Left renal pelvis (tissue), 4 donors: ENCODE data around the gene INPP5D. TPM values are rescaled to one million over a fixed set of nuclear protein-coding genes. Genes with fewer than 3 reads are reported as not detected.
"Not testable (repeated sequence)": the region's sequence is repeated elsewhere in the genome, so short reads cannot be mapped to it uniquely, and the experiment has no call there.

ENCODE experiments used
- DNase-seq, 4 donors: peaks; one replicate each; pipeline ENCODE4 v3.0.0-alpha.2; 2013; ENCODE audit warnings: low read depth in 4 of 4, low spot score in 3 of 4
- polyA plus RNA-seq, 4 donors: library from polyadenylated mRNA; unstranded; fragments of 120-200 nt; gene quantifications; one replicate each; pipeline ENCODE4 v1.2.1, GENCODE V29; 2013; ENCODE audit not compliant: insufficient read length in 4 of 4

INPP5D gene
- polyA plus RNA-seq, 4 donors = 6.0 to 7.8 (median 7.0) TPM

DNA sequence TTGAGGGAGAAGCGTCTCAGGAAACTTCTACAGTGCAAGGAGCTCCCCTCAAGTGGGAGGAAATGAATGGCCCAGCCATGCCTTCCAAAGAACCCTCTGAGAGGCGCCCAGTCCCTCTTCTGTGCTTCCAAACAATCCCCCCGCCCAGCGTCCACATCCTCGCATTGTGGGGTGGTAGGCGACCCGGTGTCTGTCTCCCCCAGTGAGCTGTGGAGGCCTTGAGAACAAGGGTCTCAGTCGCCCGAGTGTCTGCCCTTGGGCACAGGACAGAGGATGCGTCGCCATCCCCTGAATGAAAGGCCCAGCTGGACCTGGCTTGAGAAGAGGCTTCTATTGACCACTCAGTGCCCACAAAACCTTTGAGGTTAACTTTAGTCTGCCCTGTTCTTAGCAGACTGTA, 29.7 kb downstream of the INPP5D start:
- DNase-seq = no peak

DNA sequence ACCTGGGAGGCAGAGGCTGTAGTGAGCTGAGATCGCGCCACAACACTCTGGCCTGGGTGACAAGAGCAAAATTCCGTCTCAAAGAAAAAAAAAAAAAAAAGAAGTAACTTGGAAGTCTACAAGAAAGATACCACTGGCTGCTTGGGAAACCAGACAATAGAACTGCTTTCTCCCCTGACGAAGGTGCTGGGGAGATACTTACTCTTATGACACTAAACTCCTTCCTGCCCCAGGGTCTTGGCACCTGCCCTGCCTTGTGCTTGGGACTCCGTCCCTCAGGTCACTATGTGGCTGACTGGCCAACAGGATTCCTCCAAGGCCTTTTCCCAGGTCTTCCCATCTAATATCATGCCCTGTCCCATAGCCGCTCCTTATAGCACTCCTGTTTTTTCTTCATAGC, 30.7 kb downstream of the INPP5D start:
- no peak for DNase-seq

DNA sequence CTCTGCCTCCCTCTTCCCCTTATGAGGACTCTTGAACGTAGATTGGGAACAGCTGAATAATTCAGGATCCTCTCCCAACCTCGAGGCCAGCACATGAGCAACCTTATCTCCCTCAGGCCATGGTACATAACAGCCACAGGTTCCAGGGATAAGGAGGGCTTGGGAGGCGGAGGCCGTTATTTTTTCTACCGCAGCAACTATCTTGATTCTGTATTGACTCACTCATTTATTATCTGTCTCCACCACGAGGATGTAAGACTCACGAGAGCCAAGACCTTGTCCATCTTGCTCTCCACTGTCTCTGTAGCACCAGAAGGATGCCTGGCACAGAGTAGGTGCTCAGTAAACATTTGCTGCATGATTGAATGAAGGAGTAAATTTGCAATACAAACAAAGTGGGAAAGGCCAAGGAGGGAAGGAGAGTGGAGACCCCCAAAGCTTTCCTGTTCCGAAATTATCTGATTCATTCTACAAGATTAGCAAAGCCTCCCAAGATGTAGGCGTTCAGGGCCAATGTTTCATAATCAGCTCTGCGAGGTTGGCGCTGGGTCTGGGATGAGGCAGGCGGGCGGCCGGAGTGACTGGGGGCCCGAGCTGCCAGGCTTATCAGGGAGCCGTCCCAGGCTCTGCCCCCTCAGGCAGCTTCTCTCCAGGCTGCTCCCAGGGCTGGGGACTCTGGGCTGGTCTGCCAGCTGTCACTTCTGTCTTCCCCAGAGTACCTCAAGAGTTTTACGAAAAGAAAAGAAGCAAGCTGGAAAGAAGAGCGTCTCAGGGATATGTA, 31.6 kb downstream of the INPP5D start:
- DNase-seq = no peak

DNA sequence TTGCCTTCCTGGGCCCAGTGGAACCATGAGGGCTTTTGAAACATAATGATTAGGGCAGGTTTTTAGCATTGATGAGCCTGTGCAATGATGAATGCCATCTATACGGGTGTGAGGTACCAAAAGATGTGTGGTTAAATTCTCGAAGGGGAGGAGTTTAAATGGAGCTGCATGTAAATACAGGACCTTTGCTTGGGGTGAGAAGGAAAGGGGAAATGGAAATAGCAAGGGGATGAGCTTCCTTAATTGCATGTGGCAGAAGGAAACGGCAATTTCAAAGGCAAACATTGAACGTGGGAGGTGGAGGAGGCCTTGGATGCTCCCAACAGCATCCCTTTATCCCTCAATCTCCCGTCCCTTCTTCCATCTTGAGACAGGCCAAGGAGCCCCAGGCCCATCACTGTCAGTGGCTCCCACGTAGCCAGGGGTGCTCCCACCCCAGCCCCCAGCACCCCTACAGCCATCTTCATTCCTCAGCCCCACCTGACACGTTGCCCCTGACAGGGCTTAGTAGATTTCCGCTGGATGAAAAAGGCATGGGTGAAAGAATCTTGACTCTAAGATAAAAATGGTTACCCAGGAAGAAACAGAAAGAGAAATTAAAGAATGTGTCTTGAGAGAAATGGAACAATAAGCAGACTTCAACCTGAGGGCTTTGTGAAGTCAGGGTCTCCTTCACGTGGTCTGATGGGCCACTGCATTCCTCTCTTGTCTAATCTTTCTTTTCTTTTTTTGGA, 32.5 kb downstream of the INPP5D start:
- DNase-seq = no peak

DNA sequence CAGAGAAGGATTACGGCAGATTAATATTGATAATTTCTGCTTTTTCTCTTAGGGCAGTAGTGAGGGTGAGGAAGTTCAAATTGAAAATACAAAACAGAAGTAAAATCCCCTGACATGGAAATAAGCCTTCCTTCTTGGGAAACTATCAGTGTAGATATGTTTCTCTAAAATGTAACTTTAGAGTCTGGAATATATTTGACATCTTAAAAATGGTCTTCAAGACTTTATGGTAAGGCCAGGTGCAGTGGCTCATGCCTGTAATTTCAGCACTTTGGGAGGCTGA, 33.0 kb downstream of the INPP5D start:
- DNase-seq = no peak

DNA sequence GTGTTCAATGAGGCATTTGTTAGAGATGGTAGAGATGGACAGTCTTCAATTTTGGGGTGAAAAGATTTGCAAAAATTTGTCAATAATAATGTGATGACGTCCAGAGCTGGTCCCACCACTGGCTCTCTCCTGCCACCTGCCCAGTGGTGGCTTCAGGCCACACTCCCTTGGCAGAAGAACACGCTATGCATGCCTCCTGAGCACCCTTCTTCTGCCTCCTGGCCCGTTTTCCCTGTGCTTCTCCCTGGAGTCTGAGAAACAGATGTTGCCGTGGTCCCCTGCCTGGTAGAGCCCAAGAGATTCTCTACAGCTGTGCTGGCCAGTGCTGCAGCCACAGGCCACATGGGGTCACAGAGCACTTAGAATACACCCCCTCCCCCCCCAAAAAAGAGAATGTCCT, 33.6 kb downstream of the INPP5D start:
- DNase-seq = no peak

DNA sequence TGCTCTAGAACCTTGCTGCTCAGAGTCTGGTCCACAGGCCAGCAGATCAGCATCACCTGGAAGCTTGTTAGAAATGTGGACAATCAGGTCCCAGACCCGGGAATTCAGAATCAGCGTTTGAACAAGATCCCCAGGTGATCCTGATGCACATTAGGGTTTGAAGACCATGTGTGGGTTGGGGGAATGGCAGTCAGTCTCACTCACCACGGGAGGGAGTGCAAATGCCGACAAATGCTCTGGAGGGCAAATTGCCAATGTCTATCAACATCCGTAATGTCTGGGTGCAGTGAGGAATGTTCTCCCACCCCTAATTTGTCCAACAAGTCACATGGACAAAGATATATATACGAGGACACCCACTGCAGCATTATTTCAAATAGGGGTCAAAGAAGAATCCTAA, 34.5 kb downstream of the INPP5D start:
- no peak for DNase-seq

DNA sequence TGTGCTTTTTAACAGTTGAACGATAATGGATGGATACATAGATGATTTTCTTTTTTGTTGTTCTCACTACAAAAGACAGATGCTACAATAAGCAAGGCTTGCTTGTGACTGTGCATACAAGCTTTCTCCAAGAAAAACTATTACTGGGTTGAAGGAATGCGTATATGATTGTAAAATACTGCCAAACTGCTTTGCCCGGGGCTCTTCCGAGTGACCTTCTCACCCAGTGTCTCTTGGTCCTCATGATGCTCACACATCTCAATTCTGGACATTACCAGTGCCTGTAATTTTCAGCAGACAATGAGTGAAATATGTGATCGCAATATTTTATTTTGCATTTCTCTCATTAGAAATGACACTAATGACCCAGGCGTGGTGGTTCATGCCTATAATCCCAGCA, 35.9 kb downstream of the INPP5D start:
- DNase-seq = no peak

DNA sequence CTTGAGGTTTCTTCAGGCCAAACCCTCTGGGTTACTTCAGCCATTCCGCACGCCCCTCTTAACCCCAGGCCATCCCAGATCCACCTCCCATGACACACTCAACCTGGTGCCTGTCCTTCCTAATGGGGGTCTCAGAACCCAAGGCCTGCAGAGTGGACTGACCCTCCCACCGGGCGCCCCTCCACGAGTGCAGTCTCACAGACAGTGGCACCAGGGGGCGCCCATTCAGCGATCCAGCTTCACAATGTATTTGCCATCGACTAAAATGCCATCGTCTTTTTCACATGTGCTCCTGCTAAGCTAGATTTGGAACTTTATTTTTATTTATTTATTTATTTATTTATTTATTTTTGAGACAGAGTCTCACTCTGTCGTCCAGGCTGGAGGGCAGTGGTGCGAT, 38.5 kb downstream of the INPP5D start:
- DNase-seq = no peak

DNA sequence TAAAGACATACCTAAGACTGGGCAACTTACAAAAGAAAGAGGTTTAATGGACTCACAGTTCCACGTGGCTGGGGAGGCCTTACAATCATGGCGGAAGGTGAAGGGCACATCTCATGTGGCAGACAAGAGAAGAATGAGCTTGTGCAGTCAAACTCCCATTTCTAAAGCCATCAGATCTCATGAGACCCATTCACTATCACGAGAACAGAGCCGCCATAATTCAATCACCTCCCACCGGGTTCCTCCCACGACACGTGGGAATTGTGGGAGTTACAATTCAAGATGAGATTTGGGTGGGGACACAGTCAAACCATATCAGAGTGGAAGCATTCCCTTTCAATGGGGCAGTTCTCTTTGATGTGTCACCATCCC, 39.7 kb downstream of the INPP5D start:
- DNase-seq = not testable (repeated sequence)

DNA sequence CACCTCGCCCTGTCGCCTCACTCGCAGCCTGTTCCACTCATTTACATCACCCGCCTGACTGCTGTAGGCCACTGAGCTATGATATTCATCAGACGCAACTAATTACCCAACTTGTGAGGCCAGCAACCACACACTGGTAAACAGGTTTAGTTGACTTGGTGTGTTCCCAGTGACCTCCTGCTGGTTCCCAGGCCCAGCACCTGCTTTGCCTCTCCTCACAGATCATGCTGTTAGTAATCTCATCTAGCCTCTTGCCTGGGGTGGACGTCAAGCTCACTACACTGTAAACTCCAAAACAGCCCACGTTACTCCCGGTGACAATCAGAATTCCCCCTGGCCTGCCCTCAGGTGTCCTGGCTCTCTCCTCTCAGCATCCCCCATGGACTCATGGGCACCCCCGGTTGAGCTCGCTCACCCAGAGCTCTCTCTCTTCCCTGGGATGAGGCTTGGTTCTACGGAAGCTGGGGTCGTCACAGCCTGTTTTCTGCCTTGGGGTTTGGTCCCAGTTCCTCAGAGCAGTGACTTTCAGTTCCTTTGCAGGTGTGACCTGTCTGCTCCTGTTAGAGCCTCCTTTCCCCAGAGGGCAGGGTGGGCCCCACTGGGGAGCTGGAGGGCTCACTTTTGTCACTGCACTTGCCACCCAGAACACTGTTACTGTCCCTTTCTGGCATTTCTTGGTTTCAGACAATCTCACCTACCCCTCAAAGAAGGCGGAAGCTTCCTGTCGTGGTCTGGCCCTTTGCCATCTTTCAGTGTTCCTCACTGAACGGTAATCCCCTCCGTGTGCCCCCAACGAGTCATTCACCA, 40.3 kb downstream of the INPP5D start:
- no peak for DNase-seq

DNA sequence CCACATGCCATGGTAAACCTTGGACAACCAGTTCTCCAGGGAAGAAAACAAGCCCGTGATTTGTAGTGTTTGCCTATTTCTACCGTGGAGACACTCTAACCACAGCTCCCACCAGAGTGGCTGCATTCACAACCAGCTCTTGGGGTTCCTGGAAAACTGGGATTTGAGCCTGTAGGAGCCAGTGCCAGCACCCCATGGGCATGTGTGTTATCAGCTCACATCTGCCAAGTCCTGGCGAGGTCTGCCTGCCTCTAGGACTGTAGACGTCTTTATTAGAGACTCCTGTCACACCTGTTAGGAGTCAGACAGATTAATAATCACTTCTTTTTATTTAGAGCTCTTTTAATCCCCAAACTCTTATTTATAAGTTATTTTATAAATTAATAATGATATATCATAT, 41.0 kb downstream of the INPP5D start:
- DNase-seq = no peak

DNA sequence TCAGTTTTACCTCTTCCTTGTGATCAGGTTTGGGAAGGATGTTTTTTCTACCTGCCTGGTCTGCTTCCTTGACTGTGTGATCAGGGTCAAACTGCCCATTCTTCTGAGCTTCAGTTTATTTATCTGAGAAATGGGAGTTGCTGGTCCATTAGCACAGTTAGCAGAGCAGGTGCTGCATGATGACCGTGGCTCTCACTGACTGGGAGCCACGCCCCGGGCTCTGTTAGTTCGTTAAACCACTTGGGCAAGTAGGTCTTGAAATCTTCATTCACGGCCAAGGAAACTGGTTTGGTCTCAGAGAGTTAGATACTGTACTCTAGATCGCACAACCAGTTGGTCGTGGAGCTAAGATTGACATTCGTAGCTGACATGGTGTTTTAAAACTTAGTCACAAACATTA, 41.7 kb downstream of the INPP5D start:
- no peak for DNase-seq

DNA sequence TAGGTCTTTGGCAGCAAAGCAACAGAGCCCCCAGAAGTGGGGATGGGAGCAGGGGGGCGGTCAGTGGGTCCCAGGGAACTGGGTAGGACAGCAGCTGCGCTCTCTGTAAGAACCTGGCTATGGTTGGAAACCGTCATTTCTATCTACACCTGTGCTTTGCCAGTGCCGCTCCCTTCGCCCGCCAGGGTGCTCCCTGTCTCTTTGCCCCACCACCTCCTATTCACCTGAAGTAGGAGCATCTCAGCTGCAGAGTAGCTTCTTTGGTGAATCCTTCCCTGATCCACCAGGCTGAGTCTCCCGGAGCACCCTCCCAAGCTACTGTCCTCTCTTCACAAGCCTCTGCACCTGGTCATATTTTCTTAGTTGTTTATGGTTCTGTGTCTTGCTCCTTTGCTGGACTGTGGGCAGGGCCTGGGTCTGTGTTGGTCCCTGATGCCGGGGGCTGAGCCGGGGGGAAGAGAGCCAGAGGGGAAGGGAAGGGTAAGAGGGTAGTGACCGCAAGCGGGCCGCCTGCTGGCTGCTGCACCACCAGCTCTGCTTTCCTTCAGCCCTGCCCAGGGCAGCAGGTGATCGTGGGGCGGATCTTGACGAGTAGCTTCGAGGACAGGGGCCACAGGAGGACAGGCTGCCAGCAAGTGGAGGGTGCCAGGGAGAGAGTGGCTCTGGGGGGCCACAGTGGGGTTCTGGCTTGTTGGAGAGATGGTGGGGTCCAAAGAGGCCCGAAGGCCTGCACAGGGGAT, 45.2 kb downstream of the INPP5D start:
- DNase-seq = no peak

DNA sequence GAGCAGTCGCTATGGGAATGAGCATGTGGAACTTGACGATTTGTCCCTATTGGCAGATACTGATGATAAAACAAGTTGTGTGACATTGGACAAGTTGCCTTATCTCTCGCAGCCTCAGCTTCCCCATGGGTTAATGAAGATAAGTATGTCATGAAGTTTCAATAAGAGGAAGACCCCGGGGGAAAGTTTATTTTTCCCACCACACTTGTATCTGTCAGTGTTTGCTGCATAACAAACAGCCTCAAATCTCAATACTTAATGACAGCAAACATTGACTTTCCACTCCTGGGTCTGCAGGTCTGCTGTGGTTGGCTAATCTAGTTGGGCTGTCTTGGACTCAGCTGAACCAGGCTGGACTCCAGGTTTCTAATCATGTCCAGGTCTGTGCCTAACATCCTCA, 45.8 kb downstream of the INPP5D start:
- no peak for DNase-seq

DNA sequence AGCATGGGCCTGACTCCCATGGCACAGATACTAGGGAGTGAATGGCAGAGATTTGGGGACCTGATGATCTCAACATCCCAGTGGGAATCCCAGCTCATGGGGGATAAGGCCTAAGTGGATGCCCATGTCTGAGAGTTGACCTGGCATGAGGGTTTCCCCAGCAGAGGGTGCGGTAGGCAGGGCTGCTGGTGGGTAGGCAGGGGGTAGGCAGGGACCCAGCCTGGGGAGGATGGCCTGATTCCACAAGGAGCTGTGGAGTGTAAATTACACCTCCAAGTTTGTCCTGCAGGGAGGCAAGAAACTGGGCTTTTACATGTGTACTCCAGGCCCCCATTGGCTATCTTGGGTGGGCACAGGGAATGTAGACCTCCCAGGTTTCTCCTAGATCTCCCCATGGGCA, 46.9 kb downstream of the INPP5D start:
- DNase-seq = no peak

DNA sequence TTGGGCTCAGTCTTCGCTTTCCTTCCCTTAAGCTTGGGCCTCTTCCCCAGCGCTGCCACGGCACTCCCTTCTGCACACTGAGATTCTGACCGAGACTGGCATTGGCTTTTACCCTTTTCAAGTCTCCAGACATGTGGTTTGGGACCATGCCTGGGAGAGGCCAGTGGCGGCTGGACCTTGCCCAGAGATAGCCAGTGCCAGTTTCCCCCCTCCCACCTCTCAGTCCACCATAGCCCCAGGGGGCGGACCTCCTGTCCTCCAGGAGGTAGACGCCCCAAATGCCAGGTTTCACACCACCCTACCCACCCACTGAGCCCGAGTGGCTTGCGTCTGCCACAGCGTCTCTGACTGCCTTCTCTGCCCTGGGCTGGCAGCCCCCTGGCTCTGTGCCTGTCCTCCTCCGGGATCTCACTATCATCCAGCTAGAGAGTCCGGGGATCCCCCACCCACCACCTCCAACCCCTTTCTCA, 47.7 kb downstream of the INPP5D start:
- DNase-seq = no peak

DNA sequence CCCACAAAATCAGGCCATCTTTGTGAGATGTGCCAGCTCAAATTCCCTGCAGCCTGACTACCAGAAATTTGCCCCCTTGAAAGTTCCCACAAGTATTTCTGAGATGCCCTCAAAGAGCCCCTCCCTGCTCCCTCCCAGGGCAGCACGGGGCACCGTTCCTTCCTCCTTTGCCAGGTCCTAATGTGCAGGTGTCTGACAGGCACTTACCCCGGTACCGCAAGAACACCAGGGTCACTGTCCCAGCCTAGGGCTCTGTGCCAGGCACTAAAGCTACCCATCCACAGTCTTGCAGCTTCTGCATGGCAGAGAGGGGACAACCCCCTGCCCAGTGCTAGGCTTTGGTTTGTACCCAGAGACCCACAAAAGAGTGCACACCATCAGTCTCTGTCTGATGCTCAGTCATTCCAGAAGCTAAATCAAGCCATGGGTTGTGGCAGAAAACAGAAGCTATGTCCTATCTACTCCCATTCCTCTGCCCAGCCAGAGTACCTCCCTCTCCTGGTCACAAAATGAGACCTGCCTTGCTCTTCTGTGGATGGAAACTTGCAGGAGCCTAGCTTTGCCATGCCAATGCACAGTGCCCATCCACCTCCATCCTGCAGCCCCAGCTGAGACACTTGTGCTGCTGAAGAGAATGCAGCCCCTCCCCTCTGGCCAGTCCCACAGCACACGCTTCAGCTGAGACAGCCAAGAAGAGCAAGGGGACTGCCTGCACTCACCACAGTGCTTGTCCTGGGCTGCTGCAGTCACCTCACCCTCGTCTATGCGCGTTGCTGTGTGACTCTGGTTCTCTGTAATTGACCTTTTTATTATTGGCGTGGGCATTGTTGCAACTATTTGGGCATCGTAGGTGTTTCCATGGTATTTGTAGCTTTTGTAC, 48.7 kb downstream of the INPP5D start:
- DNase-seq = no peak

DNA sequence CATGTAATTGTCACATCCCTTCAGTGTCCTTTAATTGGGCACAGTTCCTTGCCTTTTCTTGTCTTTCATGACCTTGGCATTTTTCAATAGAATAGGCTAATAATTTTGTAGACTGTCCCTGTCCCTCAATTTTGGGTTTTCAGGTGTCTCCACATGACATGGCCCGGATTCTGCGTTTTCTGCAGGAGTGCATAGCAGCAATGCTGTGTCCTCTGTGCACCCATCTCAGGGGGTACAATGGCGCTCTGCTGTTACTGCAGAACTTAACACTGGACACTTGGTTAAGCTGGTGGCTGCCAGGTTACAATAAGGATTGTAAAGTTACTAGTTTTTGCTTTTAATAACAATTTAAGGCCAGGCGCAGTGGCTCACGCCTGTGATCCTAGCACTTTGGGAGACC, 51.3 kb downstream of the INPP5D start:
- DNase-seq = no peak

DNA sequence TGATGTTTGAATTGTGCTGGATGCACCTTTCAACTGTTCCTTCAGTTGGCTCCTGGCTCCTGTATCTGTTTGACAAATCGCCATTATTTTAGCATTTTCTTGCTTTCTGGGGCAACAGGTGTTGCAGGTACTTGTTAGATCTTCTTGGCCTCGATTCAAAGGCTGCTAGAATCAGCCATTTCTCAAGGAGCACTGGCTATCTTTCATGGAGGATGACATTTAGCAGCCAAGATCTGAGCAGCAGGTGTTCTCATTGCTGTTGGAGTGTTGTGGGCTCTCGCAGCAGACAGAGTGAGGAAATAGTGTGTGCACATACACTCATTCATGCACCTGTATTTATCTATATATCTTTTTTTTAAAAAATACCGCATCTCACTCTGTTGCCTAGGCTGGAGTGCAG, 52.2 kb downstream of the INPP5D start:
- no peak for DNase-seq
